Left hindlimb (tissue), 1 donor: ENCODE data around the gene FAM241B.

Source experiments
- DNase-seq: peaks from one replicate; pipeline ENCODE4 v3.0.0-alpha.2; 2018

Gene FAM241B

DNA sequence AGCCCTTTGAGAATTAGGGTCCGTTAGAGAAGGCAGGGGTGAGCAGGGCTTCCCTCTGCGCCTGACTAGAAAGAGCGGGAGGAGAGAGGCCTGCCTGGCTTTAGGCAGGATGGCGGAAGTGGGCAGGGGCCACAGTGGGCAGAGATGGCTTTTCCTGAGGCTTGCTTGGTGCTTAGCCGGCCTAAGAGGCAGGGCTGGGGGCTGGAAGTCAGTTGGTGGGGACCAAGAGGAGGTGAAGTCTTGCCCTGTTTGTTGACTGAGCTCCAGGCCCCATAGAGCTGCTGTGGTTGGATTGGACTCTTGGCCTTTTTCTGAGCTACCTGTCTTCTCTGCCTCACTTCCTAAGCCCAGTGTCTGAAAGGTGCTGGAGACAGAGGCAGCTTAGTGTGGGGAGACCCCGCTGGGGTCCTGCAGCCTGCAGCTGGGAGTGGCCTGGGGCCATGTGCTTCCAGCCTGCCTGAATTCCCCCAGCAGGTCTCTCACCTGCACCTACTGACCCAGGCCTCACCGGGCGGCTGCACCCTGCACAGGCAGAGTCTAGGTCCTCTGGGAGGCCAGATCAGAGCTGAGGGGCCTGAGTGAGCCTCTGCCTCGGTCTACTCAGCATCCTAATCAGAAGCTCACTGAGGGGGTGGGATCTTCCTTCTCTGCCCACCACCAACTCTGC, 4.8 kb downstream of the FAM241B start:
- no peak for DNase-seq

DNA sequence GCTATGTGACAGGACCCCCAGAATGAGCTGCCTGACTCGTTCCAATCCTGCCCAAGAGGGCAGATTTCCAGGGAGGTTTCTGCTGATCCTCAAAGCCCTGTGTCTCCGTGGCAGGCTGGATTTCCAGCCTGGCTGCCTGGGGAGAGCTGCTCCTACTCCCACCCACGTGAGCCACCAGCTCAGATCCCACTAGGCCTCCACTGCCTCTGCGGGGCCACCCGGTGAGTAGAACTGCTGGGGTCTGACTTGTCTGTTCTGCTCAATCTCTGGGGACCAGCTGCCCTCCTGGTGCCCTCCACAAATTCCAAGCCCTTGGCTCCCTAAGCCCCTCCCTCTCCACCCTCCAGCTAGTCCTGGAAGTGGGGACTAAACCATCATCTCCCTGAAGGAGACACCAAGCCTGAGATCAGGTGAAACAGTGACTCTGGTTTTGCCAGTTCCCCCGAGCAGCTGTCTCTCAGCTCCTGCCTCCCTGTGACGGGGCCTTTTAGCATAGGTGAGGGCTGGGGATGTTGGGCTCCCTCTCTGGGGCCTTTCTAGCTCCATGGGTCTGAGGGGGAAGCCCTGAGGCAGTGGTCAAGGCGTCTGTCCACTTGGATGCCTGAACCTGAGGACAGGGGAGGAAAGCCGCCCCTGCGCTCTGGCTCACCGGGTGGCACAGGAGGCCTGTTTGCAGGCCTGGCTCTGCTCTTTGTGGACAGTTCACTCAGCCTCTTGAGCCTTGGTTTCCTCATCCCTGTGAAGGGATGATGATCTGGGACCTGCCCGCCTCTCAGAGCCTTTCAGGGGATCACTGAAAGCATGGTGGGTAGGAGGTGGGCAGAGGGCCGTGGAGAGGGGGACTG, 5.6 kb downstream of the FAM241B start:
- no peak for DNase-seq

DNA sequence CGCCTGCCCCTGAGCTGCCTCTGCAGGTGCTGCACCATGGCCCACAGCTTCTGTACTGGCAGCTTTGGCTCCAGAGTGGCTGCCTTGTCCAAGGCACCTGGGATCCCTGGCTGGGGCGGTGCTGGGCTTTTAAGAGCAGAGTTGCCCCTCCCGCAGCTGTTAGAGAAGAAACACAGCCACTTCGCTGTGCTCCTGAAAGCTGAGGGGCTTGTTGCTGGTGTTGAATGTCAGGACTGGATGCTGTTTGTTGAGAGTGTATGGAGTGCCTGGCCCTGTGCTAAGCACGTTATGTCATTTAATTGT, 6.2 kb downstream of the FAM241B start:
- no peak for DNase-seq

DNA sequence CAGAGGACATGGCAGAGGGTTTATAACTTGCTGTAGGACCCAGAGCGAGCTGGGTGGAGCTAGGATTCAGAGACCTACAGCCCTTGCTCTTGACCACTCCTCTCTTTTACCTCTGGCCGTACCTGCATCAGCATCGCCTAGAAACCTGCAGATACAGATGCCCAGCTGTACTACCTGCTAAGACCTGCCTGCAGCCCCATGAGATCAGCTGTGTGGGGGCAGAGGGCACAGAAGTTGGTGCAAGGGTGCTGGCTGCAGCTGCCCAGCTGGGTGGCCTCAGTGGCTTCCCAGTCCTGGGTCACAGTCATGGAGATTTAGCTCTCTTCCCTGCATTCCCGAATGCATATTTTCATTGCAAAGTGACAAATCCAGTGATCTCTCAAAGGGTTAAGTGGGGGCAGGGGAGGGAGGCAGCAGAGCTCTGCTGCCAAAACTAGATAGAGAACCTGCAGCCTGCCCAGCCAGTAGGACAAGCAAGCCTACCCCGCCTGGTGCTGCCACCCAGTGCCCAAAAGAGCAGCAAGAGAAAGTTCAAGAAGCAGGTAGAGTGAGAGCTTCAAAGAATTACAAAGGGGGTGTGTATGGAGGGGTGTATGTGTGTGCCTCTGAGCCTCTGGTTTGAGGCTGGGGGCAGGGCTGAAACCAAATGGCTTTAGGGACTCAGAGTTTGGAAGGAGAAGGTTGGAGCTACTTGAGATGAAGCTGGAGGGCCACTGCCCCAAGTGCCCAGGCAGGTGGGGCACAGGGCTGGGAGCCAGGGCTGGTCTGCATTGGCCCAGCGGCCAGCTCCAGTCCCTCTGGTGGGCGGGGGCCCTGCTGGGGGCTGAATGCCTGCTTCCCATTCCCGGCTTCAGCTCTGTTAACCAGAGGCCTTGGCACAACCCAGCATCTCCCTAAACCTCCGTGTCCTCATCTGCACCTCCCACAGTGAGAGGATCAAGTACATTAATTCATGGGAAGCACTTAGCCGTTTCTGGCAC, 6.9 kb downstream of the FAM241B start:
- no peak for DNase-seq

DNA sequence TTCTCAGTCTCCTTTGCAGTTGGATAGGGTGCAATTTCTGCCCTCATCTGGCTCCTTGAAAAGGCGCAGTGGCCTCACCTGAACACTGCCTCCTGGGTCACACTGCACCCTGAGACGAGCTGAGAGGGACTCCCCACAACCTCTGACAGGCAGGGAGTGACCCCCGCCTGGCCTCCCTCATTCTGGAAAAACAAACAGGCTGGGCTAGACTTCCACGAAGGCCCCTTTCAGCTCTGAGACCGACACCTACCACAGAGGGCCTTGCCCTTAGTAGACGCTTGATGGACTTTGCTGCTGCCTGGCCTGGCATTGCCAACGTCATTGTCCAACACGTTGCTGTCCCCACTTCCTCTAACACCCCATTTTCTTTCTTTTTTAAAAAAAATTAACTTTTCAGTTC, 8.6 kb downstream of the FAM241B start:
- no peak for DNase-seq

DNA sequence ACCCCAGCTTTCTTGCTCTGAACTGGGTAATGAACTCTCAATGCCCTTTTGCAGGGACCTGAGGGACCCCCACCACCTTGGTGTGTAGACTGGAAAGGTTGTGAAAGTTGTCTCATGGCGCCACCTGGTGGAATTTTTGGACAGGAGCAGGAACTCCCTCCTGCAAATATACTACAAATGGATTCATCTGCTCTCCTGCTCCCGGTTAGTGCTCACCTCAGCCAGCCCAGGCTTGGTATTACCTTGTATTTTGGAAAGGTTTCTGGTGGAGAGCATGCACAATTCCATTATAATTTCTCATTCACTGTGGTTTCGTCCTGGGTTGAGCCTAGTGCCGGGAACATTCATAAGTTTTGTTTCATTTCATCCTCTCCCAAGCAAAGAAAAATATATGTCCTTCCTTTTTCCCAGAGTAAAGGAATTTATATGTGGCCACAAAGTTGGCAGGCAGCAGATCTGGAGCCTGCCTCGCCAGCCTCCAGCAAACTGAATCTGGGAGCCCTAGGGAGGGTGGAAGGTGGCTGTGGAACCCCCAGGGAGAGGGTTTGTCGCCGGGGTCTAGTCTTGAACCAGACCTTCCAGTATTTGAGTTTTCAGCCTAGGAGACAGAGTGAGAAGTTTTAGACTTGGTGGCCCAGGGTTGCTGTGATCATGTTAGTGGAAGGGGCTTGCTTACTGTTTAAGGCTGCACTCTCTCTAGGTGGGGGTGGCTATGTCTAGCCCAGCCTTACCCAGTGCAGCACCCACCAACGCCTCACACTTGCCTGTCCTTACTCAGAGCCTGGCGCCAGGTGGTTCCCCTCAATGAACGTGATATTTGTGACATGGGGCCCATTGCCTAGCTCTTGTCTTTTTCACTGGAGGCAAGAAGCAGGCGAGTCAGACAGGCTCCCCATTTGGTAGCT, 9.5 kb downstream of the FAM241B start:
- peak; percentile 61 for DNase-seq

DNA sequence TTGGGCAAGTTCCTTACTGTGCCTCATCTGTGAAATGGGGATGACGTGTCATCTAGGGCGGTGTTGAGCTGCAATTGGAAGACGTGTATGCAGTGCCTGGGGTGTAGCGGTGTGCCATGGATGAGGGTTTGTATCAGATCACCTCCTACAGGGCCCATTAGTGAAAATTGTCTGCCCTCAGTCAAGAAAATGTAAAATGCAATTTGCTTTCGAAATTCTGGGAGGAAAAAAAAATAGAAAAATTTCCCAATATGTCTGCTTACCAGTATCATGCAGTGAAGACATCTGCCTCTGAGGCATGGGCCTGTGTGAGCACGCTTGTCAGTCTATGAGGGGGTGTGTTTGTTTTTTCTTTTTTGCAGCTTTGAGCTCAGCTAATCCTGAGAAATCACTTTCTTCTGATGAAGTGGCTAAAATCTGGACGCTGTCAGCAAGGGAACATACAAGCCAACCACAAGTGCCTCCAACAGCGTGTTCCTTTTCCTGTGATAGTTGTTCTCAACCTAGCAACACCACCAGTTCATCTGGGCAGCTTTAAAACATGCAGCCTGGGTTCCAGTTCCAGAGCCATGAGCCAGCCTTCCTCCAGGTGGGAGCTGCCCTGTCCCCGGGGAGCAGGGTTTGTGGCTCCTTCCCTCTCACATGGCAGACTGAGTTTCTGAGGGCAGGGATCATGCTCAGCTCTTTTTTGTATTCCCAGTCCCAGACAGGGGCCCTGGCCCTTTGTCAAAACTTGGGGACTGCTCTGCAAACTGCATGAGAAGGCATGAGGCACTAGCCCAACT, 10.3 kb downstream of the FAM241B start:
- DNase-seq, result no peak

DNA sequence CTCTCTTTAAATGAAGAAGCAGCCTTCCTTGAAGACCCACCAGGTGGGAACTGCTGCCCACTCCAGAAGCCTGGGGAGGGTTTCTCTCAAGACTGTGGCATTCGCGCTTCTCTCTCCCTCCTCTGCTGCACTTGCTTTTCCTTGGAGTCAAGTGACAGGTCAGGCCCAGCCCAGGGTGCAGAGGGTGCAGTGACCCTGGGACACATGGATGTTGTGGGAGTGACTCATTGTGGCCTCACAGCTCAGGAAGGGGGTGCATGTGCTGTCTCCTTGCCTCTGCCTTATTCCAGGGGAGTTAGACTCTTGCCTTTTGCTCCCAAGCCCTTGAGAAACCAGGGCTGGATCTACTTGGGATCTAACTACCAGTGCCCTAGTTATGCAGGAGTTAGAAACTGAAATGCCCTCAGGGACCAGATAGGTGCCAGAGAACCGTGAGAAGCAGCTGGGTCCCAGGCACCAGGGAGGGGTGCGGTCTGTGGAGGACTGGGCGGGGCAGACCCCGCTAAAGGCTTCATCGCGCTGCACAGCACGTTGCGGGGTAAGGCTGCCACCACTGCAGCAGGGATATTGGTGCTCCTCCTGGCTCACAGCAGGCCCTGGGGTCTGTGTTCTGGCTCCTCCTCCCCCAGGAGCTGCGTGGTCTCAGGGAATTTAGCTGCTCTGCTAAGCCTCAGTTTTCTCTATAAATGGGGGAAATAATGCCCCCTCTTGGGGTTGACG, 11.4 kb downstream of the FAM241B start:
- no peak for DNase-seq

DNA sequence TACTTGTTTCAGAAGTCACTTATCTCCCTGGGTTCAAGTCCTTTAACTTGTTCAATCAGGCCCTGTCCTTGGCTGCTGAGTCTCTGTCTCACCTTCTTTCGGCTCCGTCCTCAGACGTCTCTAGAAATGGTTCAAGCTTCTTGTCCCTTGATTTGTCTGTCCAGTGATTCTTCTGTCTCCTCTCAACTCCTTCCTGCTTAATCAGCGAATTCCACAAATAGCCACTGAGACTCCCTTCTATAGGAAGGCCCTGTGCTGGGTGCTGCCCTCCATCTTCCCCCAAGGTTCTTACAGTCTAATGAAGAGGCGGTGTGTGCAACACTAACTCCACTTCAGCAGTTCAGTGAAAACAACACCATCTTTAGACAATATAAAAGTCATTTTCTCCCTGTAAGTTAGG, 12.7 kb downstream of the FAM241B start:
- no peak for DNase-seq

DNA sequence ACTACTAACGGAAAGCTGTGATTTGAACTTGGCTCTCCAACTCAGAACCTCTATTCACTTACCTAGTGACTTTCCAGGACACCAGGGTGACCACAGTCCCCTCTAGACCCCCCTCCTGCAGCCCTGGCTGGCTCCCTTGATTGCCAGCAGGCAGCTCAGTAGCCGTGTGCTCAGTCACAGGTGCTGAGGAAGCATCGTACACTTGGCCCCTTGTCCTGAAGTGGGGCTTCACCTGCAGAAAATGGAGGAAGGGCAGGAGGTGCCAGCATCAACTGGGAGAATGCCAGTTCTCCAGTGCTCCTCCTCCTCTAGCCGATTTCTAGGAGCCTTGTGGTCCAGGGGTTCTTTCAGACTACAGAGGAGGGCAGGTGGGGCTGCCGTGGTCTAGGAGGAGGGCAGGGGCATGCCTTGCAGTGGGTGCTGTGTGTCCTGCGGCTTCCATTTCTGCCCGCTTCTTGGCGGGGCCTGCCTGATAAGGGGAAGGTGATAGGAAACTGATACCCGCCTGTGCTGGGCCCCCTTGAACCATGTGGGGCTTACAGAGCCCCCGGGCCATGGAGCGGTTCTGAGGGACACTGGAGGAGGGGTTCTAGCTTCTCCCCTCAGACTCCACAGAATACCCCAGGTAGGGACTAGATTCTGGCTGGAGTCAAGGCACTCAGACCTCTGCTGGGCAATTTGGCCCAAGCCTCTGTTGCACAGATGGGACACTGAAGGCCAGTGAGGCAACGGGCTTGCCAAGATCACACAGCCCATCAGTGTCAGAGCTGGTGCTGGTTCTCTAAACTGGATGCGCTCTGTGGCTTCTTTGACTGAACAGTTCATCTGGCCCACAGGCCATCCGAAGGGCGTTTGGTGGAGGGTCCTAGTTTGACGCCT, 14.0 kb downstream of the FAM241B start:
- no peak for DNase-seq

DNA sequence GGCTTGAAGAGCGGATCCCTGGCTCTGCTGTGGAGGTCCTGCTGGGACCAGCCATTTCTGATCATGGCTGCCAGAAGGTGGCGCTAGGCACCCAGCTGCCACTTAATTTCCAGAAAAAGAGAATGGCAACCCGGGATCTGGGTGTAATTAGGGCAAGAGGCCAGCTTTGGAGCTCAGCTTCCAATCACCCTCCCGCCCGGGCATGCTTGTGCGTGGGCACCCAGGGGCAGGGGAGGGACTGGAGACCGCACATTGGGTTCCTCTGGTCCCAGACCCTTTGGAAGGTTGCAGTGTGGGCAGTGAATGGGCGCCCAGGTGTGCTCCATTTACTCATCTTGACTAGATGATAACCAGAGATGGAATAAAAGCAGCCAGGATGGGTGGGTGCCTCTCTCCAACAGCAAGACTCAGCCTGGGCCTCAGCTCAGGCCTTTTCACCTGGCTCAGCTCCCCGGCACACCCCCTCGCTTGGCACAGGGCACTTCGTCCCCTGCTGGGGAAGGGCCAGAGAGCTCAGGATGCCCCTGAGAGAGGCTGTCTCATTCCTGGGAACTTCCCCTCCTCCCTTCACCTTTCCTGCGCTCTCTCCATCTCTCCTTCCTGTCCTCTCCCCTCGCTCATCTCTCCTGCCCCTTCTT, 14.7 kb downstream of the FAM241B start:
- DNase-seq, result no peak

DNA sequence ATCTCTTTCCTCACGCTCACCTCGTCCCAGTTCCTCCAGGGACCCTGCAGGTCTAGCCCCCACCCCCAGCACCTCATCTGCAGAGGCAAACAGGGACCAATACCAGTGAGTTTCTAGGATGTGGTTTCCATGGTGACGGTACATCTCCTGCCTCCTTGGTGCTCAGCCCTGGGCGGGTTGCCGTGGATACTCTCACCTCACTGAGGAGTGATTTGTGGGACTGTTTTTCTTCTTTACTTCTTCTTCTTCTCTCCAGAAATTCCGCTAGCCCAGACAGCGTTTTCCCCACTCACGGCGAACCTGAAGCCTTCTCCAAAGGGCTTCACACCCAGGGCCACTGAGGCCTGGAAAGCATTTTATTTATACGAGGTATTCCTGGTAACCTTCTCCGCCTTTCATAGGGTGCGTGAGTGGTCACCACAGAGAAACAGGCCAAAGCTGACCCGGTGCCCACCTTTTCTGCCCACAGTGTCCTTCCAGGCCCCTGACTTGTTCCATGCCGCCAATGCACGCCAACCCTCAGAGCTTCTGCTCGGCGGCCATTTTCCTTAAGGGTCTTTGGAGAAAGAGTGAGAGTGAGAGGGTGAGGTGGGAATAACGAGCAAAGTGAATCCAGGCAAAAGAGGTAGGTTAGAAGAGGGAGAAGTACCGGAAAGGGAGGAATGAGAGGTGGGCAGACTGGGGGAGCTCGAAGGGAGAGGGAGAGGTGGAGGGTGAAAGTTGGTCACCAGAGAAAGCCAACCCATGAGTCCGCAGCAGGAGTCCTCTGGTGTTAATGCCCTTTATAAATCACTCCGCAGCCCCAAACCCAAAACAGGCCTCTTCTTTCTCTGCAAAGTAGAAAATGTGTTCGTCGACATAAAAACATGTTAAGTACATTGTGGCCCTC, 15.5 kb downstream of the FAM241B start:
- DNase-seq, result peak; percentile 25

DNA sequence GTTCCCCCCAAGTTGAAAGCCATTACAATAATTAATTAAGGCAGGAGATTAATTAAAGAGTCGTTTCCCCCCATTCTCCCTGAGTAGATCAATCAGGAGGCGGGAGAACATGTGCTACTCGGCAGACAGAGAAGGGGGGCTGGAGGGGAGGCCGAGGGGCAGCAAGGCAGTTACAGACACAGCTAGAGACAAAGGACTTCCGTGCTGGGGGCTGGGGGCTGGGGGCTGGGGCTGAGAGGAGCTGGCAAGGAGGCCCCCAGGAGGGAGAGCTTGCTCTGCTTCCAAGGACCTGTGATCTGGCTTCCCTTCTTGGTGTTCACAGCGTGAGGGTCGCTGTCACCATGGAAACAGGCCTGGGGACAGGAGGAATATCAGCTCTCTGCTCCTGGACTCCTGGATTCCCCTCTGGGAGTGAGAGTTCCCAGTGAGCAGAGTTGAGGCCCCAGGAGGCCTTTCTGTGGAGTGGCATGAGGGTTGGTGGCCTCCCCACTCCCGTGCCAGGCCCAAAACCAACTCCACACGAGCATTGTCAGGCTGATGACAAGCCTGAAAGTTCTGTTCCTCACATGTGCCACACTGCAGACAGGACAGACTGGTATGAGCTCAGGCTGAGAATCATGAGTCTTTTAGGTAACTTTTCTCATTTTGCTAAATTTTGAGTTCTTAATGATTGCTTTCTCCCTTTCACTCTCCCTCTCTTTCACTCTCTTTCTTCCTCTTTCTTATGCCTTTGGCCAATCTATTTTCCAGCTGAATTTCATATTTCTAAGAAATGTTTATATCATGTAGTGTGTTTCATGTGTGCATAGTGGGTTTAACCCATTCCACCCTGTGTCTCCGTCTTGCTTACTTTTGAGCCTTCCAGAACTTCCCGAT, 16.4 kb downstream of the FAM241B start:
- no peak for DNase-seq

DNA sequence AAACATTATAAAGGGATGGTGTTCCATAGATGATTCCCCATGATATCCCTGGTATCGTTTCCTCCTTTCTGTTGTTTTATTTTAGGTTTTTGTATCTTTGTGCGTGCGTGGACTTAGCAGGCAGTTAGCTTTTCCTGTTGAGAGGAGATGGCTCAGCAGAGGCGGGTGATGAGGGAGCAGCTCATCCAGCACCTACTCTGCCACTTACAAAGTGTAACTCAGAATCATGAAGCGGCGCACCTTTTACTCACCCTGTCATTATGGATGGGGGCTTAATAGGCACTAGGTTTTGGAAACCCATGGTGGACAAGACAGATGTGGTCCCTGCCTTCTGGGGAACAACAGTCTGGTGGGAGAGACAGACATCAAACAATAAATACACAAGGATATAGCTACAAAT, 17.1 kb downstream of the FAM241B start:
- no peak for DNase-seq

DNA sequence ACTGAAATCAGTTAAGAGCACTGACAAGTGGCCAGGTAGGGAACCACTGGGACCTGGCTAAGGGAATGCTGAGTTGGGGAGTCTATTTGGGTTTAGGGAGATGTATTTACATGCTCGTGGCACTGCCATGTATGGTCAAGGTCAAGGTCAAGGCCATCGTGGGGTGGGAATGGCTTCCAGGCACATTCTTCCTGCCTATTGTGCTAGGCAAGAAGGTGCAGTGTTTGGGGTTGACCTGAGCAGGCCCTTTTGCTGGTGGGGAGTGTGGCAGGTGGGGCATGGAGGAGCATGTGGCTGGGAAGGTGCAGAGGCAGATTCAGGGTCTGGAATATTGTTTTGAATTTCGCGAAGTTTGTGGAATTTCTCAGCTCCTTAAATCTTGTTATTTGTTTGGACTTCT, 17.8 kb downstream of the FAM241B start:
- DNase-seq, result no peak

DNA sequence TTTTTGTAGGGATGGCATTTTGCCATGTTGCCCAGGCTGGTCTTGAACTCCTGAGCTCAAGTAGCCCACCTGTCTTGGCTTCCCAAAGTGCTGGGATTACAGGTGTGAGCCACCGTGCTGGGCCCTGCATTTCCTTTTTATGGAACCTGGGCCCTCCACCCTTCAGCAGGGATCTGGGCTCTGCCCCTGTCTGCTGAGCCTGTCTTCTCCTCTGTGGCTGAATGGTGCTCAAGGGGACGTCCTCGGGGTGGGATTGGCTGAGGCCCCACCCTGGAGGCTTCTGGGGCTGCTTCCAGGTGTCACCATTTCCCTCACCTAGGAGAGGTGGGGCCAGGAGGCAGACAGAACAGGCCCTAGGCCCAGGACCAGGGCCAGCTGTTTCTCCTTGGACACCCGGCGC, 18.4 kb downstream of the FAM241B start:
- DNase-seq, result no peak
